DMS153 (cell line): ENCODE measurements around the gene IGFBP2.
A peak's percentile ranks its signal among the peaks of the same experiment; 100 is the strongest.

Experiments
- DNase-seq: peaks from one replicate; lab custom pipeline; 2025; lab: John Stamatoyannopoulos, UW

IGFBP2 gene

DNA sequence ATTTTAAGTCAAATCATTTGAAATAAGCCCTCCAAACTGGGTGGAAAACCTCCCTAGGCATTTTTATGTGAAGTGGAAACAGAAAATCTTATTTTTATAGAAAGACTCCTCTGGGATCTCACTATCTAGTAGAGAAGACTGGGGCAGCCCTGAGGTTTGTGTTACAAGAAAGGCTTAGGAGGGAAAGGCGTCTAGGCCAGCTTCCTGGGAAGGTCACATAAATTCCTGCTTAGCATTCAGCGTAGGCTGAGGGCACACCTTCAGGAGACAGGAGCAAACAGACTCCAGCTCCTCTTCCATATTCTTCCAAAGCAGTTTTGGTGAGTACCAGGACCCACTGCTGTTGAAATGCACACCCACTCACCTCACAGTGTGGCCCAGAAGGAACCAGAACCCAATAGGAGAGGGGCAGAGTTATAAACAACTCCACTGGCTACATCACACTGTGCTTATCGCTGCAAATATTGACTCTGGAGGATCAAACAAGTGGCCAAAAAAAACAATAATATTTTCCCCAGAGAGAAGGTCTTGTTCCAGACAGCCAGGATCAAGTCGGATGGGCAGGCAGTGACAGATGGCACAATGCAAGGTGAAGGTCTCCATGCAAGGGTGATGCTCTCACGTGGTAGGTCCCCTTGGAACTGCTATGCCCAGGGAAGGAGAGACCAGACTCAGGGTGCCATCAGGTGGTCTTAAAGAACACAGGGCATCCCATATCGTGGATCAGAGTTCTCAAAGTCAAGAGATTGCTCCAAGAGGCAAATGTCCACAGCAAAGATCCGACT lies 17.7 kb upstream of the IGFBP2 start:
- DNase-seq: peak; percentile 41

DNA sequence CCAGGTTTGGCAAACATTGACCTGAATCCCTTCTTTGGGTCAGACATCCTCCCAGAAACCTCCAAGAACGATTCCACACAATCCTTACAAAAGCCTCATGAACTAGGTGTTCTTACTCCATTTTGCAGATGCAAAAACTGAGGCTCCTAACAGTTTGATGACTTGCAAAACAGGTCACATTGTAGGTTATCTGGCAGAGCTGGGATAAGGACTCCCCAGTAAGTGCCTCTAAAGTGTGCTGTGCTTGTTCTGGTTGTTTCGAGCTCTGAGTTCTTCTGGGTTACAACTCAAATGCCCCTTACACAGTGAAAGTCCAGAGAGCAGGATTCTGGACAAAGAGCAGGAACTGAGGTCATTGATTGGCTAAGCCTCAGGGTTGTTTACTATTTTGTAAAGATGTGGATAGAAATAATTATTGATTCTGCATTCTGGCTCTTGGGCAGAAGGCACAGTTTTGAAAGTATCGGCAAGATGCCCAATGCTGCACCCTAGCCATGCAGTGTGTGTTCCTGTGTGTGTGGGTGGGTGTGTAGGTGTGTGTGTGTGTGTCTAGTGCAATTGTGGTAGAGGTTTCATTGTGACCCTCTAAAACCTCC lies 17.0 kb upstream of the IGFBP2 start:
- DNase-seq: no peak

DNA sequence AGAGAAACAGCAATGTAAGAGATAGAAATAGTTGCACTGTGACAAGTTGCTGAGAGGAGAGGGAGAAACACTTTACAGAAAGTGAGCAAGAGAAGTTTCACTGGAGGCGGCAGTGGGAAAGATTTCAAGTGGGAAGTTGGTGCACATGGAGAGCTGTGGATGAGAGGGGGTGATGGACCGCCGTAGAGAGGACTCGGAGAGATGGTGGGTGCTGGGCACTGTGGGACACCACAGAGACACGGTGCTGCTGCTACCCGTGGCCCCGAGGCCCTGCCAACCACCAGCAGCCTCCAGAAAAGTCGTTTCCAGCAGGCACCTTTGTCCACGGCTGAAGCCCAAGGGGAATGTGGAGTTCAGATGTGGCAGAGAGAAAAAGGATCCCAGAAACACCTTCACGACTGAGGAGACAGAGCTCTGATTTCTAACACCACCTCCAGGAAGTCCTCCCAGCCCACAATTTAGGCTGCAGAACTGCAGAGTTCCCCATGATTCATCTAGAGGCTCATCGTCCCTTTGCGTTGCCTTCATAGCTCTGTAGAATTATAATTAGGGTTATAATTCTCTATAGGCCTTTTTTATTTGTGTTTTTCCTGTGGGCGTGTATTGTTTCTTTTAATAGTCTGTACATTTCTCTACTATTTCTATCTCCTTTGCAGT lies 15.9 kb upstream of the IGFBP2 start:
- DNase-seq: no peak

DNA sequence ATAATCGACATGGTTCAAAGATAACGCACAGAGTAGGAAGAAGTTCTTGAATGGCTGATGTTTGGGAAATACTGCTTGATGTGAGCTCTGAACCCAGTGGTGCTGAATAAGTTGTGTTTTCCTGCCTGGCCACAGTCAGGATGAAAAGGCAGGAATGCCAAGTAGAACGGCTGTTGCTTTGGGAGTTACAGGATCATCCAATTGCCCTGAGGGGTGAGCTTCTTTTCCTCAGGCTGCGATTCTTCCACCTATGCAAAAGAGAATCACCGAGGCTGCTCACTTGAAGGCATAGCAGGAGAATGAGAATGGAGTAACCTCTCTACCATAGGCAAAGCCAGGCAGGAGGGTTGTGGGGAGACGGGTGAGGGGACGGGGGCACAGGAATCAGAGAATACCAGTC lies 14.4 kb upstream of the IGFBP2 start:
- no peak for DNase-seq

DNA sequence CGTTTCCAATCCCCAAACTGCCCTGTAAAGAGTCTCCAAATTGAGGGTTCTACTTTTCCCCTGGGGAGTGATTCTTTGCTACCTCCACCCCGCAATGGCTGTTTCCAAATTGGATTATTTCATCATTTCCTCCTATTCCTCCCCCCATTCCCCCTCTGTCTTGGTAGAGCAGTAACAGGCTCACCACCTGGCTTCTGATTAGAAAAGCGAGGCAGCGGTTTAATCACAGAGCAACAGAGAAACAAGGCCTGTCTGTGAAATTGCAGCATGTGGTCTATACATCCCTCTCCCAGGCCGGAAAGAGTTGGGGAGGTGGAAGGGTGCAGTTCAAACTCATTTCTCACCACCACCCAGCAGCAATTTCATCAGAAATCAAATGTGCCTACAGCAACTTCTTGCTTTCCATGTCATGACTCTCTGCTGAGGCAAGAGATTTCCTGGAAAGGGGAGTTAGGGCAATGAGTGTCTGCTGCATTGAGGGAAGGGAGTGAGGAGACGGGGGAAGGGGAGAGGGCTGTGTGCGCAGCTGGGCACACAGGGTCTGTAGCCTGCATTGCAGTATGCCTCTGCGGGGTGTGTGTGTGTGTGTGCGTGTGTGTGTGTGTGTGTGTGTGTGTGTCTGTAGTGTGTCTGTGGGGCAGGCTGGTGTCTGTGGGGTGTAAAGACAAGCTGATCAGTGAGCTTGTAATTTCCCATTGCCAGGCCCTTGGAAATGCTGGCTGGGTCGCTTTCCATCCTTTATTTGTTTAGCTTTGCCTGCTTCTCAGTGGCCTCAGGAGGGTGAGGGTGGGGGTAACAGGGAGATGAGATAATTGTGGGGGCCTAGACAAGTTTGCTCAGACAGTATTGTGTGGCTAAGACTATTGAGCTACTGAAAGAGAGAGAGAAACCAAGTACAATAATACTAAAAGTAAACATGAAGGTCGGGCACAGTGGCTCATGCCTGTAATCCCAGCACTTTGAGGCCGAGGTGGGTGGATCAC lies 13.5 kb upstream of the IGFBP2 start:
- DNase-seq: peak; percentile 86

DNA sequence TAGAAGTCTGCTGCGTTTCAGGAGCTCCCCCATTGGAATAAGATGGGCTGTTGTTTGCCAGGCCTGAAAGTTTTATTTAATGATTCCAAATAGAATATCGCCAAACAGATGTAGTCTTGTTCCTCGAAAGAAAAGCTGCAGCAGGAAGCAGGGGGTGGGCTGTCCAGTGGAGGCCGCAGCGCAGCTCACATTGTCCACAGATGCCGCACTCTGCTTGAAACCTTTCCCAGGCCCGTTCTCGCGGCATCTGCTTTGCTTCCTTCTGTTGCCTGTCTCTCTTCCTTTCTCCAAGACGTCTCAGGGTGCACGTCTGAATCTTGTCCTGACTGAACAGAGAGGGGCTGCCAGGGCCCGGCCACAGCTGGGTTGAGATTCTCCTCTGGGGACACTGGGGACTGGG lies 12.4 kb upstream of the IGFBP2 start:
- DNase-seq: no peak

DNA sequence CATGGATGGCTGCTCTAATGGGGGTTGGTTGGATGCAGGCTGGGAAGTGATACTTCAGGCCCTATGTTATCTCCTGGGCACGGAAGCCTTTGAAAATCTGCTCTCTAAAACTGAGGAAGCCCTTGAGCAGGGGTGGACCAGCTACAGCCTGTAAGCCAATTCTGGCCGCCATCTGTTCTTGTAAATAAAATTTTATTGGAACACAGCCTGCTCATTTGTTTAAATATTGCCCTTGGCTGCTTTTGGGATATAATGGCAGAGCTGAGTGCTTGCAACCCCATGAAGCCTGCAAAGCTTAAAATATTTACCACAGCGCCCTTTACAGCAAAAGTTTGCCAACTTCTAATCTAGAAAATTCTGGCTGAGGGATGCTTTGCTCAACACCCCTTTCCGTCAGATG lies 11.9 kb upstream of the IGFBP2 start:
- peak; percentile 79 for DNase-seq

DNA sequence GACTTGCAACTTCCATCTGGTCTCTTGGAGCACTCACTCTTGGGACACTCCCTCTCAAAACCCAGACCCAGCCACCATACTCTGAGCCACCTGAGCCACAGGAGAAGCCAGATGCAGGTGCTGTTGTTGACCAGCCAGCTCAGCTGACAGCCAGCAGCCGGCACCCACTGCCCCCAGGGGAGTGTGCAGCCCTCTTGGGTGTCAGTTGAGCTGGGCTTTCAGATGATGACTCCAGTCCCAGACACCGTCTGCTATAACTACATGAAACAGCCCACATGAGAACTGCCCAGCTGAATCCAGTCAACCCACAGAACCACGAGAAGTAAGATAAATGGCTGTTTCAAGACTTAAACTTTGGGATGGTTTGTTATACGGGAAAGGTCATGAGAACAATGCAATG lies 10.7 kb upstream of the IGFBP2 start:
- DNase-seq: peak; percentile 43

DNA sequence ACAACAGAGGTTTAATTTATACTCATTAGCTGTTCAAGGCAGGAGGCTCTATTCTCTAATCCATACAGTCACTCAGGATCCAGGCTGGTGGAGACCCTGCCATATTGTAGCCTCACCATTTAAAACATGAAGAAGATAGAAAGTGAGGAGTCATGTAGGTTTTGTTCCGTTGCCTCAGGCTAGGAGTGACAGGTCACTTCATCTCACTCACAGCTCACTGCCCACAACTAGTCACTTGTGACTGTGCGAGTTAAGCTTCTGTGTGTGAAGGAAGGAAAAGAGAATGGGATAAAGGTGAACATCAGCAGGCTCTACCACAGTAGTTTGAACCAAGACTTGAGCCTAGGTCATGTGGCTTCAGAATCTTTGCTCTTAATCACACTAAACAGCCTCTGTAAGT lies 9.0 kb upstream of the IGFBP2 start:
- DNase-seq: no peak

DNA sequence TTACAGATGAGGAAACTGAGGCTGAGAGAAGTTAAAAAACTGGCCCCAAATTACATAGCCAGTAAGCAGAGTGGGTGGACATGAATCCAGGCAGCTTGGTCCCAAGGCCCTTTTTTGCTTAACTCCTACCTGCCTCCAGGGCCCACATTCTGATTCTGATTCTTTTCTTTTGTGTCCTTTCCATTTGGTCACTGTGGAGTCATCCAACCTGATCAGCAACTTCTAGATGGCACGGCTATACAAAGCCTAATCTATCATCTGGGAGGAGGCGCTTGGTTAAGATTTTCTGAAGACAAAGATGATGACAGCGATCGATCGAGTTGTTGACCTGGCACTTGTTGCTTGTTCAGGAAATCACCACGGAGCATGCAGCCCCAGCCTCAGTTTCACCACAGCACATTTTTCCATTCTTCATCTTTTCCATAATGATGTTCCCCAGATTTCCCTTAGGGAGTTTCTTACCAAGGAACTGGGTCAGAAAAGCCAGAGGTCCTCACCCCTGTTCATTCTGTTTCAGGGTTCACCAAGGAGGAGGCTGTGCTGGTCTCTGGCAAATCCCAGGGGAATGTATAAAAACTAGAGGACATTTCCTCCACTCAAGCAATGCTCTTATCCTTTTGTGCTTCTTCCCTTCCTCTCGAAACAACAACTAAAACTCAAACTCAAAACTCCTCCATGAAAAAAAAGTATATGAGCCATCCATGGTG lies 6.9 kb upstream of the IGFBP2 start:
- DNase-seq: no peak

DNA sequence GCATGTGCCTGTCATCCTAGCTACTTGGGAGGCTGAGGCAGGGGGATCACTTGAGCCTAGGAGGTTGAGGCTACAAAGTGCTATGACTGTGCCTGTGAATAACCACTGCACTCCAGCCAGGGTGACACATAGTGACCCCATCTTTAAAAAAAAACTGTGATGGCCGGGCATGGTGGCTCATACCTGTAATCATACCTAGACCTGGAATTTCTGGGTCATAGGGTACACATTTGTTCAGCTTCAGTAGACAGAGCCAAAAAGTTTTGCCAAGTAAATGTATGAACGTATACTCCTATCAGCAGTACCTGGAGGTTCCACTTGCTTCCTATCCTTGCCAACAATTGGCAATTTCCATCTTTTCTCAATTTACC lies 6.4 kb upstream of the IGFBP2 start:
- no peak for DNase-seq

DNA sequence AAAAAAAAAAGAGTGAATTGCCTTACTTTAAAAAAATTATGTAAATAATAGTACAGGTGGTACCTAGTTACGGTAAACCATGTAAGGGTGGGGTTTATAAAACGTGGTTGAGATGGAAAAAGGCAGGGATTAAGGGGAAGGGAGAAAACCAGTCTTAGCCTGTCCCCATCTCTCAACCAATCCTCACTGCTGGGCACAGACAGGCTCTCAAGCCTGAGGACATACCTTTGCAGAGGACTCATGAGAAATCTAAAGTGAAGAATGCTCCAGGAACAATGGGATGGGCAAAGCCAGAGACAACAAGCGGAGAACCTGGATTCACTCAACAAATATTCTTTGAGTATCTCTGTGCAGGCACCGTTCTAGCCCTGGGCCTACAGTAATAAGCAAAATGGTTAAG lies 3.4 kb upstream of the IGFBP2 start:
- DNase-seq: no peak

DNA sequence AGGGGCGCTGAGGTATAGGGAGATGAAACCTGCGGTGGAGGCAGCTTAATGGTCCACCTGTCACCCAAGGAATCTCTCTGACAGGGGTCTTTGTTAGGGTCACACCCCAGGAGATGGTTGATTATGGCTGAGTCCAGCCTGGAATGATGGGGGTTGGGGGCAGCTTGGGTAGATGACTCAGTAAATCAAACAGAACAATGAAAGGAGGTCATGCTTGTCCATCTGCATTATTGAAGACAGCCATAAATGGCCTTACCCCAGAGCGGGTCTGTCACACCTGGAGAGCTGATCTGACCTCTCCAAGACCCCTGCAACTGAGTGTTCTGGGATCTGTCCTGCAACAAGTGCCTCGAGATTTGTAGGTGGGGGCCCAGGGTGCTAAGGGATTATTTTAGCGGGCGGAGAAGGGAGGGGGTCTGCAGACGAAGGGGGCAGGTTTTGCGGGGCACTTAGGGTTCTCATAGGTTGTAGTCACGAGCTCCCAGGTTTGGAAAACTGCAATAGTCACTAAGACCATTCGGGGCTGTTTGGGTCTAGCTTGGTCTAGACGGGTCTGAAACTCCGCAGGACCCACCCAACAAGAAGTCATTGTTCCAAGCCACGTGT lies 771 bp upstream of the IGFBP2 start:
- no peak for DNase-seq

DNA sequence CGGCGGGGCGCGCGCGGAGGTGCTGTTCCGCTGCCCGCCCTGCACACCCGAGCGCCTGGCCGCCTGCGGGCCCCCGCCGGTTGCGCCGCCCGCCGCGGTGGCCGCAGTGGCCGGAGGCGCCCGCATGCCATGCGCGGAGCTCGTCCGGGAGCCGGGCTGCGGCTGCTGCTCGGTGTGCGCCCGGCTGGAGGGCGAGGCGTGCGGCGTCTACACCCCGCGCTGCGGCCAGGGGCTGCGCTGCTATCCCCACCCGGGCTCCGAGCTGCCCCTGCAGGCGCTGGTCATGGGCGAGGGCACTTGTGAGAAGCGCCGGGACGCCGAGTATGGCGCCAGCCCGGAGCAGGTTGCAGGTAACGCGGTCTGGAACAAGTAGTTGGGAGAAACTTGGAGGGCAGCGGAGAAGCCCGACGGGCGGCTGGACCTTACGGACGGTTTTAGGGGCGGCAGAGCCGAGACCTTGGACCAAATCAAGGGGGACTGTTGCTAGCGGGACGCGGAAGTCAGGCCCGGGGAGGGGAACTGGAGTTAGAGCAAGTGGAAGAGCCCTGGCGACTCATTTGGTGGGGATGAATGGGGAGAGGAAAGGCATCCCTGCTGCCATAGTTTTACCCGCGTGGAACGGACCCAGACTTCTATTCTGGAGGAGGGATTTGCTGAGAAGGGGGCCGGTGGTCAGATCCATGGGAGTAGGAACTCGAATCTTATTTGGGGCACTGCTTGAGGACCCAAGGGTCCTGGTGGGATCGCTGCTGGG lies 573 bp downstream of the IGFBP2 start:
- no peak for DNase-seq

DNA sequence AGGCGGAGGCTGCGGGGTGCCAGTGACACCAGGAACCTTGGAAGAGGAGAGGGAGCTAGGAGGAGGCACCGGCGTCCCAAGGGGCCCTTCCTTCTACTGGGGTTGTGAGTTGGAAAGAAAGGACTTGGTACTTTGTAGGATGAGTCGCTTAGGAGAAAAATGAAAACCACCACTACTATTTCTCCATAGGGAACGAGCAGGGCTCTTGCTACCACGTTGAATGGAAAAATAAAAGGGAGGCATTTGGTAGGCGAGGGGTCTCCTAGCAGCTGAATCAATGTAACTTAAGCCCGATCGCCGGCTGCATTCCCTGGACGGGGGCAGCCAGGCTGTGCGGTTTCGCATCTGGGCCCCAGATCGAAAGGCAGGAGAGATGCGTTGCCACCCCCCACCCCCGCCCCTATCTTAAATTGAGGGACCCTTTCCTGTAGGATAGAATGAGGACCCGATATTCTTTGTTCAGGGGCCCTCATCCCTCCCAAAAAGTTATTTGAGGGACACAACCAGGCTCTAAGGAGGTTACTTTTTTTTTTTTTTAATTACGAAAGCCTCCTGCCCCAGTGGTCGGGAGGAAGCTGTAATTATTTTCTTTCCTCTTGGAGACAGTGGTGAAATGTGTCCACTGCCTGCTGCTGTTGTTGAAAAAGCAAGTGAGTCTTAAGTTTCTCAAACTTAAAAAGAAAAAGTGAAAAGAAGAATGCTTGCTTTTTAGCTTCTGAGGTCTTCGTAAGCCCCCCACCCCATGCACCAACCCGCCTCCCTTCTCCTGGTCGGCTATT lies 1.3 kb downstream of the IGFBP2 start:
- DNase-seq: no peak

DNA sequence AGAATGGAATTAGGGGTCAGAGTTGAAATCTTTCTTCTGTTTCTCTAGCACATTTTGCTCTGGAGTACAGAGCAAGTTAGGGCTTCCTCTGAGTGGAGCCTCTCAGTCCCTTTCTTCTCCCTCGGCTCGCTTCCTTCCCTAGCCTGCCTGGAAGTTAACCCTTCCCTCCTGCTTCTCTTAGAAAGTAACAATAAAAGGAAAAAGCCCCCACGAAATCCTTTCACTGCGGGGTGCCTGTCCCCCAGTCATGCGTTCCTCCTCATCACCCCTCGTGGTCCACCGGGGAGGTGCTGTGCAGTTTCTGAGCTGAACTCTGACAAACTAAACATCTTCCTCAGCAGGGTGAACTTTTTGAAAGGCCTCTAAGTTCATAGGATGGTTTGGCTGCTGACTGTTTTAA lies 2.0 kb downstream of the IGFBP2 start:
- DNase-seq: no peak

DNA sequence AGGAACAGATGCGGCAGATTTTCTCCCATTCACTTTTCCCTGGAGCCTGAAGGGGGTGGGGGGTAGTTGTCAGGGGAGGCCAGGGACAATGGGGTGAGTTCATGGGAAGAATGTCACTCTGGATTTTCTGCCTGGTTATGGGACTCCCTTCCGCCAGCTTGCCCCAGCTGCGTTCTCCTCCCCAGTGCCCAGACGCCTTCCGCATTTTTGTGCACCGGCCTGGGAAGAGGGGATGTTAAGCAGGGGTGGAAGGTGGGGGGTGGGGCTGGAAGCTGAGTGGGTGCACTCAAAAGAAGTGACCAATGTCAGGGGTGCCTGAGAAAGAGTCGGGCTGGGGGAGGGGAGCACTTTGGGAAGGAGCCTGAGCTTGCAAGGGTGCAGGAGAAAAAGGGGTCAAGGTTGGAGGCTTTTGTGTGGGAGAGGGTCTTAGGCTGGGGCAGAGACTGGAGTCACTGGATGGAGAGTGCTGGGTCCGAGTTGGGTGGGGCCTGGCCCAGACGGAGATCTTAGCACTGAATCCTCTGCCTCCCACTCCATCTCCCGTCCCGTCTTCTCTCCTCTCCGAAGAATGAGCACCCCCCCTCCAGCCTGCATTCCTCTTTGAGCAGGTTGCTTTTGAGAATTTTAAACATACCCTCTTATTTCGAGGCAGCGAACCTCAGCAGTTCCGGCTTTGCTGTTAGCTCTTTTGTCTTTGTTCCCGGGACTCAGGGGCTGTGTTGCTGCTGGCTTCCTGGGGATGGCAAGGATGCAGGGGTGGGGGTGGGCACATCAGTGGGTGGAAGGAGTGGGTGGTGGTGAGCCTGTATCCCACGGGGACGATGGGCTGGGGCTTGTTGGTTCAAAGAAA lies 2.7 kb downstream of the IGFBP2 start:
- DNase-seq: no peak

DNA sequence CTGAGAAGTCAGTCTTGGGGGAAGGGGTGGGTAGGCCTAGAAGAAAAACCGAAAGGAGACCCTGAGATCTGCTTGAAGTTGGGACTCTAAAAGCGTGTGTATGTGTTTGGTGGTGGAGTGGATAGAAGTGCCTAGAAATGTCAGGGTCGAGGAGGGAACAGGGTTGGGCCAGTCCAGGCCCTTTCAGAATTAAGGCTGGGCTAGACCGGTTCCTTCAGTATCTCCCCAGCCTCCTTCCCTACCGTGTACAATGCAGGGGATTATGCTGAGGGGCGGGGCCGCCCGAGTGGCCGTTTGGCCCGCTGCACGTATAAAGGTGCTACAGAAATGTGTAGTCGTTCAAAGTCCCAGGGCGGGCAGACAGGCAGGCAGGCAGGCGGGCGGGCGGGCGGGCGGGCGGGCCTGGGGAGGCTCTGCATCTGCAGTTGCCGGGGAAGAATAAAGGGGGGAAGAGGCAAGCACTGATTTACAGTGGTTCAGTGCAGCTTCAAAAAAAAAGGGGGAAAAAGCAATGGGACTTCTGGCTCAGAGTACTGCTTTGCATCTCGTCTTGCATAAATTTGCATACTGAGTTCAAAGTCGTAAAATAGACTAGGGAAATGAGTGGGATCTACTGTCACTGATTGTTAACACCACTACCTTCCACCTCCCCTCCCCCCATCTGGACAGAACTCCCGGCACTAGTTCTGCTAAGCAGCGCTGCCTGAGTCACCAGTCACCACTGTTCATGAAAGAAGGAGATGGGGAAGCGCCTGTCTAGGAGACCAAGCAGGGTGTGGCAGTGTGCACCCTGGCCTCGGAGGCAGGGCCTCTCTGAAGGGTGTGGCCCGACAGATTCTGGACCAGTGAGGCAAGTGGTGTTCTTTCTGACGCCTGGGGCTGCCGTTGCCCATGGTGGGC lies 3.6 kb downstream of the IGFBP2 start:
- DNase-seq: peak; percentile 33
